Measurements from ENCODE around the gene MRAP2. TPM values are rescaled to one million over a fixed set of nuclear protein-coding genes. Genes with fewer than 3 reads are reported as not detected.

Gene MRAP2
- polyA plus RNA-seq, 1 donor (not counting 4 experiments of a cell fraction or from before 2014, with no cell fraction given), result 3.0 TPM

- H2AFZ ChIP-seq (ENCODE audit: control insufficient read depth, low read length), result no peak overlapping the region
- no peak for FAIRE-seq
- H3K79me2 ChIP-seq (ENCODE audit: control insufficient read depth, insufficient read depth, low read length), result no peaks in the 10 kb centered on the region
- no peaks in the 10 kb centered on the region for H3K4me1 ChIP-seq (ENCODE audit: control insufficient read depth, extremely low read depth, insufficient read depth, low read length)
- H4K20me1 ChIP-seq (ENCODE audit: control insufficient read depth, extremely low read depth, insufficient read depth, low read length), result no peaks in the 10 kb centered on the region
- TF ChIP-seq CTCF (optimal IDR thresholded peaks at IDR 0.05 in 1 of 3, IDR thresholded peaks at IDR 0.05 in 1 of 3, conservative IDR thresholded peaks at IDR 0.05 in 1 of 3; ENCODE audit: extremely low read depth in 1 of 3, insufficient read depth in 2 of 3, low read length in 3 of 3) (no peak), EZH2 (IDR thresholded peaks at IDR 0.05; ENCODE audit: low read length) (no peak)
- no peaks in the 10 kb centered on the region for H3K9me3 ChIP-seq (ENCODE audit: control insufficient read depth, low read depth, low read length)
- H3K27me3 ChIP-seq (ENCODE audit: control insufficient read depth, extremely low read depth, insufficient read depth, low read length), result no peaks in the 10 kb centered on the region
- no peaks in the 10 kb centered on the region for H3K9me1 ChIP-seq (ENCODE audit: control insufficient read depth, extremely low read depth, insufficient read depth, low read length)
- no peak overlapping the region for H3K9ac ChIP-seq (ENCODE audit: control insufficient read depth, extremely low read depth, insufficient read depth, low read length)
- no peak overlapping the region for H3K4me2 ChIP-seq (ENCODE audit: control insufficient read depth, extremely low read depth, insufficient read depth, low read depth, low read length)
- dilution Hi-C loops (cut with MboI; ENCODE audit: extremely low pct_ligation_motif_present, low sequenced_read_pairs), result no loop called here
- no peak overlapping the region for H3K27ac ChIP-seq (ENCODE audit: control insufficient read depth, insufficient read depth, low read length)
- H3K4me3 ChIP-seq (ENCODE audit: control insufficient read depth in 2 of 3, extremely low read depth in 1 of 3, insufficient read depth in 2 of 3, low read depth in 1 of 3, low read length in 3 of 3), result no peak overlapping the region
- DNase-seq (ENCODE audit: low read depth, low spot score), result no peak
- no peaks in the 10 kb centered on the region for H3K36me3 ChIP-seq (ENCODE audit: control insufficient read depth in 2 of 2, extremely low read depth in 1 of 2, insufficient read depth in 2 of 2, low read length in 2 of 2)
Measured at GRCh38 chr6:84019842-84020211, 13.7 kb upstream of the MRAP2 start.

GRCh38 chr6:84021625-84022024, 11.9 kb upstream of the MRAP2 start:
- Histone ChIP-seq H3K4me2 (ENCODE audit: control insufficient read depth, extremely low read depth, insufficient read depth, low read depth, low read length) (no peak overlapping the region), H3K4me1 (ENCODE audit: control insufficient read depth, extremely low read depth, insufficient read depth, low read length) (peaks cover 1% of the 10 kb centered on the region), H3K79me2 (ENCODE audit: control insufficient read depth, insufficient read depth, low read length) (no peaks in the 10 kb centered on the region), H3K9ac (ENCODE audit: control insufficient read depth, extremely low read depth, insufficient read depth, low read length) (no peak overlapping the region), H3K9me3 (ENCODE audit: control insufficient read depth, low read depth, low read length) (no peaks in the 10 kb centered on the region), H3K27me3 (ENCODE audit: control insufficient read depth, extremely low read depth, insufficient read depth, low read length) (no peaks in the 10 kb centered on the region), H4K20me1 (ENCODE audit: control insufficient read depth, extremely low read depth, insufficient read depth, low read length) (no peaks in the 10 kb centered on the region), H3K27ac (ENCODE audit: control insufficient read depth, insufficient read depth, low read length) (no peak overlapping the region), H2AFZ (ENCODE audit: control insufficient read depth, low read length) (no peak overlapping the region), H3K36me3 (ENCODE audit: control insufficient read depth in 2 of 2, extremely low read depth in 1 of 2, insufficient read depth in 2 of 2, low read length in 2 of 2) (no peaks in the 10 kb centered on the region), H3K4me3 (ENCODE audit: control insufficient read depth in 2 of 3, extremely low read depth in 1 of 3, insufficient read depth in 2 of 3, low read depth in 1 of 3, low read length in 3 of 3) (no peak overlapping the region), H3K9me1 (ENCODE audit: control insufficient read depth, extremely low read depth, insufficient read depth, low read length) (no peaks in the 10 kb centered on the region)
- FAIRE-seq (no peak), DNase-seq (ENCODE audit: low read depth, low spot score) (no peak)
- TF ChIP-seq EZH2 (IDR thresholded peaks at IDR 0.05; ENCODE audit: low read length) (no peak), CTCF (optimal IDR thresholded peaks at IDR 0.05 in 1 of 3, IDR thresholded peaks at IDR 0.05 in 1 of 3, conservative IDR thresholded peaks at IDR 0.05 in 1 of 3; ENCODE audit: extremely low read depth in 1 of 3, insufficient read depth in 2 of 3, low read length in 3 of 3) (no peak)
- dilution Hi-C loops (cut with MboI; ENCODE audit: extremely low pct_ligation_motif_present, low sequenced_read_pairs), result no loop called here
